H9 (cell line): Measurements from ENCODE around the gene CYS1. TPM values are rescaled to one million over a fixed set of nuclear protein-coding genes. Genes with fewer than 3 reads are reported as not detected.

ENCODE experiments used
- DNase-seq: peaks from one replicate; pipeline ENCODE4 v3.0.0-alpha.2; 2017
- H2AFZ ChIP-seq: one replicate; pipeline ENCODE4 v1.6.1; 2013; ENCODE audit warnings: mild to moderate bottlenecking, low read length, control low read depth, moderate library complexity
- H2AK5ac ChIP-seq: 2 replicates; pipeline ENCODE4 v1.6.1; 2013; ENCODE audit warnings: low read length, control low read depth, mixed read lengths; ENCODE audit not compliant: insufficient read length
- H2BK120ac ChIP-seq: one replicate; pipeline ENCODE4 v1.6.1; 2013; ENCODE audit warnings: low read depth, mild to moderate bottlenecking, low read length, control low read depth, inconsistent platforms; ENCODE audit not compliant: poor library complexity, severe bottlenecking
- H2BK12ac ChIP-seq: 2 replicates; pipeline ENCODE4 v1.6.1; 2013; ENCODE audit warnings: low read length, control low read depth, mixed read lengths, low read depth; ENCODE audit not compliant: insufficient read length
- H2BK15ac ChIP-seq: 2 replicates; pipeline ENCODE4 v1.6.1; 2013; ENCODE audit warnings: low read depth, low read length, control low read depth
- H2BK20ac ChIP-seq: one replicate; pipeline ENCODE4 v1.6.1; 2013; ENCODE audit warnings: low read depth, mild to moderate bottlenecking, low read length, control low read depth, inconsistent platforms; ENCODE audit not compliant: poor library complexity, severe bottlenecking
- H2BK5ac ChIP-seq: 2 replicates; pipeline ENCODE4 v1.6.1; 2013; ENCODE audit warnings: low read length, control low read depth, mixed read lengths; ENCODE audit not compliant: insufficient read length
- H3K14ac ChIP-seq: 2 replicates; pipeline ENCODE4 v1.6.1; 2013; ENCODE audit warnings: low read length, control low read depth; ENCODE audit not compliant: insufficient read depth
- H3K18ac ChIP-seq: 2 replicates; pipeline ENCODE4 v1.6.1; 2013; ENCODE audit warnings: low read depth, mild to moderate bottlenecking, mixed read lengths, low read length, control low read depth; ENCODE audit not compliant: insufficient read length
- H3K23ac ChIP-seq: 2 replicates; pipeline ENCODE4 v1.6.1; 2013; ENCODE audit warnings: low read length, control low read depth, mixed read lengths, low read depth; ENCODE audit not compliant: insufficient read length
- H3K23me2 ChIP-seq: 2 replicates; pipeline ENCODE4 v1.6.1; 2013; ENCODE audit warnings: low read depth, mild to moderate bottlenecking, mixed read lengths, low read length, control low read depth; ENCODE audit not compliant: insufficient read length, poor library complexity, severe bottlenecking
- H3K27ac ChIP-seq: 2 replicates; pipeline ENCODE4 v1.5.1; 2013; ENCODE audit warnings: low read length, control low read depth, mixed read lengths, low read depth; ENCODE audit not compliant: insufficient read length
- H3K27me3 ChIP-seq: 2 replicates; pipeline ENCODE4 v1.6.1; 2013; ENCODE audit warnings: low read length, control low read depth, inconsistent platforms; ENCODE audit not compliant: insufficient read depth
- H3K4ac ChIP-seq: 2 replicates; pipeline ENCODE4 v1.6.1; 2013; ENCODE audit warnings: low read depth, mild to moderate bottlenecking, control low read depth, inconsistent platforms, low read length, moderate library complexity
- H3K4me1 ChIP-seq: 2 replicates; pipeline ENCODE4 v1.6.1; 2013; ENCODE audit warnings: low read length, control low read depth, inconsistent platforms; ENCODE audit not compliant: insufficient read depth
- H3K4me2 ChIP-seq: 2 replicates; pipeline ENCODE4 v1.6.1; 2013; ENCODE audit warnings: low read length, control low read depth, mixed read lengths; ENCODE audit not compliant: insufficient read length, insufficient read depth
- H3K56ac ChIP-seq: 2 replicates; pipeline ENCODE4 v1.6.1; 2013; ENCODE audit warnings: low read depth, mild to moderate bottlenecking, mixed read lengths, low read length, control low read depth; ENCODE audit not compliant: insufficient read length
- H3K79me1 ChIP-seq: 2 replicates; pipeline ENCODE4 v1.6.1; 2013; ENCODE audit warnings: low read depth, mild to moderate bottlenecking, moderate library complexity, low read length, control low read depth, inconsistent platforms; ENCODE audit not compliant: insufficient read depth, poor library complexity, severe bottlenecking
- H3K79me2 ChIP-seq: 2 replicates; pipeline ENCODE4 v1.6.1; 2013; ENCODE audit warnings: low read length, control low read depth, inconsistent platforms; ENCODE audit not compliant: insufficient read depth
- H3K9ac ChIP-seq: 2 replicates; pipeline ENCODE4 v1.6.1; 2013; ENCODE audit warnings: low read length, control low read depth, mixed read lengths; ENCODE audit not compliant: insufficient read length; ENCODE audit errors: extremely low read depth
- H3K9me3 ChIP-seq: one replicate; pipeline ENCODE4 v1.6.1; 2013; ENCODE audit warnings: low read depth, low read length, inconsistent platforms; ENCODE audit not compliant: control insufficient read depth
- H3T11ph ChIP-seq: one replicate; pipeline ENCODE4 v1.6.1; 2013; ENCODE audit warnings: mild to moderate bottlenecking, low read length, control low read depth, inconsistent platforms
- H4K20me1 ChIP-seq: one replicate; pipeline ENCODE4 v1.6.1; 2013; ENCODE audit not compliant: control insufficient read depth, insufficient read length, insufficient read depth
- H4K5ac ChIP-seq: 2 replicates; pipeline ENCODE4 v1.6.1; 2013; ENCODE audit warnings: low read depth, mild to moderate bottlenecking, mixed read lengths, low read length, control low read depth; ENCODE audit not compliant: insufficient read length
- H4K8ac ChIP-seq: replicated peaks from 2 replicates; pipeline ENCODE4 v1.6.1; 2013; ENCODE audit warnings: low read length, control low read depth, mixed read lengths, low read depth; ENCODE audit not compliant: insufficient read length
- H4K91ac ChIP-seq: 2 replicates; pipeline ENCODE4 v1.6.1; 2013; ENCODE audit warnings: low read depth, mild to moderate bottlenecking, moderate library complexity, mixed read lengths, low read length, control low read depth; ENCODE audit not compliant: insufficient read length
- H3K27ac Mint-ChIP-seq, 3 experiments: 2 replicates in 2 of 3; 3 replicates in 1 of 3; pipeline ENCODE4 v1.8.0; 2020 to 2021; ENCODE audit warnings: mixed read lengths in 3 of 3, mild to moderate bottlenecking in 1 of 3, moderate library complexity in 1 of 3
- H3K27me3 Mint-ChIP-seq: 2 replicates; pipeline ENCODE4 v1.8.0; 2021; ENCODE audit warnings: low read depth, mild to moderate bottlenecking, moderate library complexity, mixed read lengths
- H3K36me3 Mint-ChIP-seq, 3 experiments: 2 replicates in 2 of 3; 3 replicates in 1 of 3; pipeline ENCODE4 v1.8.0; 2020 to 2021; ENCODE audit warnings: low read depth in 3 of 3, mixed read lengths in 3 of 3; ENCODE audit not compliant: insufficient read depth in 1 of 3
- H3K4me1 Mint-ChIP-seq, 2 experiments: 2 replicates each; pipeline ENCODE4 v1.8.0; 2020; ENCODE audit warnings: mixed read lengths in 2 of 2
- H3K4me3 Mint-ChIP-seq, 2 experiments: 2 replicates in 1 of 2; 3 replicates in 1 of 2; pipeline ENCODE4 v1.8.0; 2020 to 2021; ENCODE audit warnings: mild to moderate bottlenecking in 2 of 2, mixed read lengths in 2 of 2, moderate library complexity in 1 of 2
- H3K9me3 Mint-ChIP-seq, 2 experiments: 2 replicates in 1 of 2; 3 replicates in 1 of 2; pipeline ENCODE4 v1.8.0; 2020; ENCODE audit warnings: mild to moderate bottlenecking in 2 of 2, mixed read lengths in 2 of 2, moderate library complexity in 1 of 2
- WGBS: extraction: QIAGEN DNeasy Blood & Tissue Kit; methylation state at CpG from one replicate; pipeline ENCODE4 v1.1.7; 2013; ENCODE audit warnings: missing lambda C conversion rate, low lambda C conversion rate, mixed read lengths; ENCODE audit not compliant: insufficient read length; ENCODE audit errors: extremely low coverage; 5-methylcytosine and 5-hydroxymethylcytosine counted together
- total RNA-seq: library from RNA; stranded (reverse); gene quantifications from 2 replicates; pipeline ENCODE4 v1.2.1, GENCODE V29; 2021
- TF ChIP-seq, protein P1 (sequence below): fragments of 200-600 bp; sonication (generic); conservative IDR thresholded peaks from 3 replicates; pipeline ENCODE4 v1.8.0; 2021; ENCODE audit warnings: antibody characterized with exemption, mild to moderate bottlenecking

The CYS1 gene
- total RNA-seq, 1 experiment from 2014 or later, result 0.35 TPM

GRCh38 chr2:10061221-10061925, 18.8 kb downstream of the CYS1 start:
- Histone ChIP-seq H2BK5ac (no peak overlapping the region), H3K79me2 (no peaks in the 10 kb centered on the region), H3K23me2 (peaks cover 2% of the 10 kb centered on the region), H3K79me1 (no peaks in the 10 kb centered on the region), H3K4me1 (no peaks in the 10 kb centered on the region; the same call in 1 of the 2 replicates), H2AFZ (no peak overlapping the region), H4K8ac (no peak overlapping the region), H2AK5ac (no peak overlapping the region), H3K56ac (no peak overlapping the region), H3K9me3 (no peaks in the 10 kb centered on the region), H3K27ac (no peak overlapping the region), H2BK120ac (no peak overlapping the region), H3K4ac (no peak overlapping the region), H3K14ac (no peak overlapping the region; the same call in 1 of the 2 replicates), H3T11ph (no peak overlapping the region), H3K27me3 (no peaks in the 10 kb centered on the region), H3K18ac (no peak overlapping the region), H2BK20ac (no peak overlapping the region), H4K91ac (no peak overlapping the region), H4K5ac (no peak overlapping the region), H4K20me1 (no peaks in the 10 kb centered on the region), H3K23ac (no peak overlapping the region), H3K4me2 (no peak overlapping the region), H3K9ac (no peak overlapping the region), H2BK15ac (no peak overlapping the region), H2BK12ac (no peak overlapping the region)
- no CpG with 5 or more reads among the region's 9 CpGs for WGBS
- TF ChIP-seq, protein P1, sequence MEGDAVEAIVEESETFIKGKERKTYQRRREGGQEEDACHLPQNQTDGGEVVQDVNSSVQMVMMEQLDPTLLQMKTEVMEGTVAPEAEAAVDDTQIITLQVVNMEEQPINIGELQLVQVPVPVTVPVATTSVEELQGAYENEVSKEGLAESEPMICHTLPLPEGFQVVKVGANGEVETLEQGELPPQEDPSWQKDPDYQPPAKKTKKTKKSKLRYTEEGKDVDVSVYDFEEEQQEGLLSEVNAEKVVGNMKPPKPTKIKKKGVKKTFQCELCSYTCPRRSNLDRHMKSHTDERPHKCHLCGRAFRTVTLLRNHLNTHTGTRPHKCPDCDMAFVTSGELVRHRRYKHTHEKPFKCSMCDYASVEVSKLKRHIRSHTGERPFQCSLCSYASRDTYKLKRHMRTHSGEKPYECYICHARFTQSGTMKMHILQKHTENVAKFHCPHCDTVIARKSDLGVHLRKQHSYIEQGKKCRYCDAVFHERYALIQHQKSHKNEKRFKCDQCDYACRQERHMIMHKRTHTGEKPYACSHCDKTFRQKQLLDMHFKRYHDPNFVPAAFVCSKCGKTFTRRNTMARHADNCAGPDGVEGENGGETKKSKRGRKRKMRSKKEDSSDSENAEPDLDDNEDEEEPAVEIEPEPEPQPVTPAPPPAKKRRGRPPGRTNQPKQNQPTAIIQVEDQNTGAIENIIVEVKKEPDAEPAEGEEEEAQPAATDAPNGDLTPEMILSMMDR, result no peak
- Mint-ChIP-seq H3K27ac (no peak overlapping the region), H3K9me3 (no peaks in the 10 kb centered on the region; a peak in 1 of 5 replicates), H3K27me3 (0 out of 2 replicates have a peak, but pooled peaks cover 1% of the 10 kb centered on the region), H3K4me1 (peaks cover 24 to 35% of the 10 kb centered on the region in 2 experiments), H3K36me3 (no peaks in the 10 kb centered on the region), H3K4me3 (no peak overlapping the region)
- no peak for DNase-seq
